ENCODE results near the gene TSACC. TPM values are rescaled to one million over a fixed set of nuclear protein-coding genes. Genes with fewer than 3 reads are reported as not detected.

TSACC gene
- total and polyA plus RNA-seq, 4 donors, result 0.29 to 0.45 TPM; not detected in 2

GRCh38 chr1:156357977-156358376 lies 19.7 kb downstream of the TSACC start:
- Histone ChIP-seq H3K27me3 (ENCODE audit: control insufficient read depth in 3 of 3, insufficient read depth in 3 of 3, low read length in 2 of 3) (peaks cover 0 to 9% (median 8%) of the 10 kb centered on the region in 3 donors), H3K4me1 (ENCODE audit: control insufficient read depth in 5 of 5, insufficient read depth in 5 of 5, low read length in 5 of 5) (peaks cover 0 to 2% (median 0%) of the 10 kb centered on the region in 5 donors), H3K4me3 (no peak overlapping the region), H3K36me3 (ENCODE audit: control insufficient read depth in 4 of 4, insufficient read depth in 4 of 4, low read length in 4 of 4) (no peaks in the 10 kb centered on the region), H3K9ac (ENCODE audit: insufficient read depth in 1 of 2, low read length in 2 of 2) (no peak overlapping the region), H3K9me3 (ENCODE audit: control insufficient read depth in 4 of 4, insufficient read depth in 3 of 4, low read length in 3 of 4) (no peaks in the 10 kb centered on the region), H3K27ac (ENCODE audit: low read depth in 1 of 2, low read length in 1 of 2) (no peak overlapping the region)
- TF ChIP-seq CTCF (IDR thresholded peaks at IDR 0.05; ENCODE audit: control extremely low read depth, extremely low read depth), result no peak
- WGBS, 2 donors, result 91 to 95% methylated on average over 2 of the region's 2 CpGs
- DNase-seq (no peak), ATAC-seq (ENCODE audit: insufficient read depth, low FRiP score) (no peak)

- TF ChIP-seq CTCF (IDR thresholded peaks at IDR 0.05; ENCODE audit: control extremely low read depth, extremely low read depth), result no peak
- WGBS, 2 donors, result 92 to 94% methylated on average over 1 of the region's 1 CpG
- no peak overlapping the region for H3K4me3 ChIP-seq
Observed at GRCh38 chr1:156358641-156359040, 20.3 kb downstream of the TSACC start.

GRCh38 chr1:156359249-156359648 lies 20.9 kb downstream of the TSACC start:
- H3K36me3 ChIP-seq (ENCODE audit: control insufficient read depth in 4 of 4, insufficient read depth in 4 of 4, low read length in 4 of 4), result no peaks in the 10 kb centered on the region
- peaks cover 0 to 9% (median 8%) of the 10 kb centered on the region in 3 donors for H3K27me3 ChIP-seq (ENCODE audit: control insufficient read depth in 3 of 3, insufficient read depth in 3 of 3, low read length in 2 of 3)
- H3K9me3 ChIP-seq (ENCODE audit: control insufficient read depth in 4 of 4, insufficient read depth in 3 of 4, low read length in 3 of 4), result no peaks in the 10 kb centered on the region
- DNase-seq (no peak), ATAC-seq (ENCODE audit: insufficient read depth, low FRiP score) (no peak)
- no peak overlapping the region for H3K9ac ChIP-seq (ENCODE audit: insufficient read depth in 1 of 2, low read length in 2 of 2)
- peaks cover 0 to 2% (median 0%) of the 10 kb centered on the region in 5 donors for H3K4me1 ChIP-seq (ENCODE audit: control insufficient read depth in 5 of 5, insufficient read depth in 5 of 5, low read length in 5 of 5)
- 92 to 96% methylated on average over 3 of the region's 3 CpGs for WGBS, 2 donors
- no peak for TF ChIP-seq CTCF (IDR thresholded peaks at IDR 0.05; ENCODE audit: control extremely low read depth, extremely low read depth)
- H3K4me3 ChIP-seq, result no peak overlapping the region
- H3K27ac ChIP-seq (ENCODE audit: low read depth in 1 of 2, low read length in 1 of 2), result no peak overlapping the region

More at GRCh38 chr1:156358641-156359040, 20.3 kb downstream of the TSACC start:
- no peaks in the 10 kb centered on the region for H3K36me3 ChIP-seq (ENCODE audit: control insufficient read depth in 4 of 4, insufficient read depth in 4 of 4, low read length in 4 of 4)
- no peak overlapping the region for H3K27ac ChIP-seq (ENCODE audit: low read depth in 1 of 2, low read length in 1 of 2)
- ATAC-seq (ENCODE audit: insufficient read depth, low FRiP score) (no peak), DNase-seq (no peak)
- no peaks in the 10 kb centered on the region for H3K9me3 ChIP-seq (ENCODE audit: control insufficient read depth in 4 of 4, insufficient read depth in 3 of 4, low read length in 3 of 4)
- H3K4me1 ChIP-seq (ENCODE audit: control insufficient read depth in 5 of 5, insufficient read depth in 5 of 5, low read length in 5 of 5), result peaks cover 0 to 2% (median 0%) of the 10 kb centered on the region in 5 donors
- peaks cover 0 to 9% (median 8%) of the 10 kb centered on the region in 3 donors for H3K27me3 ChIP-seq (ENCODE audit: control insufficient read depth in 3 of 3, insufficient read depth in 3 of 3, low read length in 2 of 3)
- H3K9ac ChIP-seq (ENCODE audit: insufficient read depth in 1 of 2, low read length in 2 of 2), result no peak overlapping the region

GRCh38 chr1:156359973-156360372 lies 21.6 kb downstream of the TSACC start:
- no peak for TF ChIP-seq CTCF (IDR thresholded peaks at IDR 0.05; ENCODE audit: control extremely low read depth, extremely low read depth)
- no peak overlapping the region for H3K9ac ChIP-seq (ENCODE audit: insufficient read depth in 1 of 2, low read length in 2 of 2)
- H3K9me3 ChIP-seq (ENCODE audit: control insufficient read depth in 4 of 4, insufficient read depth in 3 of 4, low read length in 3 of 4), result no peaks in the 10 kb centered on the region
- no peak overlapping the region for H3K4me3 ChIP-seq
- peaks cover 0 to 9% (median 8%) of the 10 kb centered on the region in 3 donors for H3K27me3 ChIP-seq (ENCODE audit: control insufficient read depth in 3 of 3, insufficient read depth in 3 of 3, low read length in 2 of 3)
- H3K27ac ChIP-seq (ENCODE audit: low read depth in 1 of 2, low read length in 1 of 2), result no peak overlapping the region
- 37 to 40% methylated on average over 6 of the region's 6 CpGs for WGBS, 2 donors
- H3K4me1 ChIP-seq (ENCODE audit: control insufficient read depth in 5 of 5, insufficient read depth in 5 of 5, low read length in 5 of 5), result peaks cover 0 to 2% (median 0%) of the 10 kb centered on the region in 5 donors
- no peak for ATAC-seq (ENCODE audit: insufficient read depth, low FRiP score)
- no peak for DNase-seq
- no peaks in the 10 kb centered on the region for H3K36me3 ChIP-seq (ENCODE audit: control insufficient read depth in 4 of 4, insufficient read depth in 4 of 4, low read length in 4 of 4)

Measured in lung (tissue), 12 donors.